ENCODE results near the gene LY6G5B. TPM values are rescaled to one million over a fixed set of nuclear protein-coding genes. Genes with fewer than 3 reads are reported as not detected.
A peak's percentile ranks its signal among the peaks of the same experiment; 100 is the strongest.

LY6G5B gene
- total RNA-seq, 2 donors from 2014 or later: 13.9 to 17.0 TPM

DNA sequence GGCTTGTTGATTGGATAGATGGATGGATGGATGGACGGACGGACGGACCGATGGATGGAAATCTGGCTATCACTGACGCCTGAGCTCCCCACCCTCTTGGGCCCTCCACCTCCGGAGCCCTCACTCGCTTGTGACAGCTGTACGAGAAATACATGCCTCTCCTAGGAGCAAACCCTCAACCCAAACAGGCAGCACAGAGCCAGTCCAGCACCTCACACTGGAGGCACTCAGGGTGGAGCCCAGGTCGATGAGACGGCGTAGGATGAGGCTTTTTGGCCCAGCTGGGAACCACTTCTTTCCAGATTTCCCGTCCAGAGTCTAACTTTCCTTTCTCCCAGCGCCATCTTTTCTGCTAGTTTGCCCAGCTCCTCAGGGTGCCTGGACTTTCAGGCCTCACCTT is 13.8 kb downstream of the LY6G5B start:
- Mint-ChIP-seq H3K27me3 (ENCODE audit: insufficient read depth) (peaks cover 17% of the 10 kb centered on the region), H3K4me3 (peak overlapping the region; percentile 67), H3K4me1 (peaks cover 22% of the 10 kb centered on the region), H3K9me3 (no peaks in the 10 kb centered on the region), H3K27ac (peak overlapping the region; percentile 95), H3K36me3 (ENCODE audit: low read depth) (peaks cover 35% of the 10 kb centered on the region)
- H3K27ac ChIP-seq (ENCODE audit: low read depth, low read length): no peak overlapping the region
- H3K9me3 ChIP-seq (ENCODE audit: control insufficient read depth, low read length): no peaks in the 10 kb centered on the region
- peaks cover 7% of the 10 kb centered on the region for H3K27me3 ChIP-seq (ENCODE audit: control insufficient read depth, insufficient read depth, low read length, poor library complexity, severe bottlenecking)
- H3K4me1 ChIP-seq (ENCODE audit: control insufficient read depth, insufficient read depth, low read length): peaks cover 7% of the 10 kb centered on the region
- H3K9ac ChIP-seq (ENCODE audit: extremely low read depth, low read length, poor library complexity, severe bottlenecking): no peak overlapping the region
- TF ChIP-seq, protein P1, sequence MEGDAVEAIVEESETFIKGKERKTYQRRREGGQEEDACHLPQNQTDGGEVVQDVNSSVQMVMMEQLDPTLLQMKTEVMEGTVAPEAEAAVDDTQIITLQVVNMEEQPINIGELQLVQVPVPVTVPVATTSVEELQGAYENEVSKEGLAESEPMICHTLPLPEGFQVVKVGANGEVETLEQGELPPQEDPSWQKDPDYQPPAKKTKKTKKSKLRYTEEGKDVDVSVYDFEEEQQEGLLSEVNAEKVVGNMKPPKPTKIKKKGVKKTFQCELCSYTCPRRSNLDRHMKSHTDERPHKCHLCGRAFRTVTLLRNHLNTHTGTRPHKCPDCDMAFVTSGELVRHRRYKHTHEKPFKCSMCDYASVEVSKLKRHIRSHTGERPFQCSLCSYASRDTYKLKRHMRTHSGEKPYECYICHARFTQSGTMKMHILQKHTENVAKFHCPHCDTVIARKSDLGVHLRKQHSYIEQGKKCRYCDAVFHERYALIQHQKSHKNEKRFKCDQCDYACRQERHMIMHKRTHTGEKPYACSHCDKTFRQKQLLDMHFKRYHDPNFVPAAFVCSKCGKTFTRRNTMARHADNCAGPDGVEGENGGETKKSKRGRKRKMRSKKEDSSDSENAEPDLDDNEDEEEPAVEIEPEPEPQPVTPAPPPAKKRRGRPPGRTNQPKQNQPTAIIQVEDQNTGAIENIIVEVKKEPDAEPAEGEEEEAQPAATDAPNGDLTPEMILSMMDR (conservative IDR thresholded peaks at IDR 0.05): no peak
- H3K36me3 ChIP-seq (ENCODE audit: control insufficient read depth, insufficient read depth, low read length): peaks cover 35% of the 10 kb centered on the region
- 82 to 85% methylated on average over 5 to 13 of the region's 13 CpGs for WGBS, 2 experiments (ENCODE audit: insufficient coverage in 1 of 2, insufficient read length in 1 of 2)
- DNase-seq: no peak
- H3K4me3 ChIP-seq (ENCODE audit: low read length): peak overlapping the region; percentile 57

DNA sequence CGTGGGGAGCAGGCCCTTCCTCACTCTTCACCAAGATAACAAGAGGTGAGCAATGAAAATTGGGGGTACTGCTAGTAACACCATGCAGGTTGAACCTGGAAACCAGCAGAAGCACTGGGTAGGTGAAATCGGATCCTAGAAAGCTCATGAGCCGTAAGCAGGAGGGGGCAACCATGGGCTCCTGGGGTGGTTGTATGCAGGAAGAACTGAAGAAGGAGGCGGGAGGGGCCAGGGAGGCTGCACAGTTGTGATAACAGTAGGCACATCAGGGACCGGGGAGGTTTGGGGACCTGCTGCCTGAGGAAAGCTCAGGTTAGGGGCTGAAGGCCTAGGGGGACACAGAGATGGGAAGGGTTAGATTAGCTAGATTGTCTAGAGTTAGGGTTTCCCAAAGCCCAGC is 16.7 kb downstream of the LY6G5B start:
- Histone ChIP-seq H3K4me3 (ENCODE audit: low read length) (no peak overlapping the region), H3K9ac (ENCODE audit: extremely low read depth, low read length, poor library complexity, severe bottlenecking) (no peak overlapping the region), H3K27me3 (ENCODE audit: control insufficient read depth, insufficient read depth, low read length, poor library complexity, severe bottlenecking) (peaks cover 5% of the 10 kb centered on the region), H3K27ac (ENCODE audit: low read depth, low read length) (no peak overlapping the region), H3K4me1 (ENCODE audit: control insufficient read depth, insufficient read depth, low read length) (peaks cover 13% of the 10 kb centered on the region), H3K36me3 (ENCODE audit: control insufficient read depth, insufficient read depth, low read length) (peaks cover 53% of the 10 kb centered on the region), H3K9me3 (ENCODE audit: control insufficient read depth, low read length) (no peaks in the 10 kb centered on the region)
- no peak for DNase-seq
- H3K27ac Mint-ChIP-seq: no peak overlapping the region
- H3K4me1 Mint-ChIP-seq: peaks cover 24% of the 10 kb centered on the region
- no peak overlapping the region for H3K4me3 Mint-ChIP-seq
- H3K27me3 Mint-ChIP-seq (ENCODE audit: insufficient read depth): peaks cover 10% of the 10 kb centered on the region
- WGBS, 2 experiments (ENCODE audit: insufficient coverage in 1 of 2, insufficient read length in 1 of 2): 93 to 97% methylated on average over 3 to 5 of the region's 5 CpGs
- H3K36me3 Mint-ChIP-seq (ENCODE audit: low read depth): peaks cover 53% of the 10 kb centered on the region
- no peaks in the 10 kb centered on the region for H3K9me3 Mint-ChIP-seq
- TF ChIP-seq, protein P1 (conservative IDR thresholded peaks at IDR 0.05): no peak

DNA sequence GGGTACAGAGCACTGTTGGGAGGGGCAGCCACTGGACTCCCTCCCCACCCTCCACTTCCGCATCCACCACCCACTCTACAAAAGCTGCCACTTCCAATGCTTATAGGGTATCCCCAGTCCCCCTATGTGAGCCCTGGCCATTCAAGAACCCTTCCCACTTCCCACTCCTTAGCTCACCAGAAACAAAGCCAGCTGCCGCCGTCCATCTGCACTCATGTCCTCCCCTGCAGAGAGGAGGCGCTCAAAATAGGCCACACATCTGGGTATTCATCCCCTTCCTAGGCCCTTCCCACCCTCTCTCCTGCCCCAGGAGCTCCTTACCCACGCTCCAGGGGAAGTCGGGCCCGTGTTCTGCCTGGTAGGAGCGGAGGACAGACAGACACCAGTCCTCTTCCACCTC is 17.5 kb downstream of the LY6G5B start:
- DNase-seq: no peak
- Mint-ChIP-seq H3K4me3 (no peak overlapping the region), H3K4me1 (peaks cover 22% of the 10 kb centered on the region), H3K9me3 (no peaks in the 10 kb centered on the region), H3K27me3 (ENCODE audit: insufficient read depth) (peaks cover 2% of the 10 kb centered on the region), H3K36me3 (ENCODE audit: low read depth) (peaks cover 55% of the 10 kb centered on the region), H3K27ac (no peak overlapping the region)
- Histone ChIP-seq H3K36me3 (ENCODE audit: control insufficient read depth, insufficient read depth, low read length) (peaks cover 60% of the 10 kb centered on the region), H3K27me3 (ENCODE audit: control insufficient read depth, insufficient read depth, low read length, poor library complexity, severe bottlenecking) (no peaks in the 10 kb centered on the region), H3K9me3 (ENCODE audit: control insufficient read depth, low read length) (no peaks in the 10 kb centered on the region), H3K27ac (ENCODE audit: low read depth, low read length) (no peak overlapping the region), H3K4me1 (ENCODE audit: control insufficient read depth, insufficient read depth, low read length) (peaks cover 13% of the 10 kb centered on the region), H3K4me3 (ENCODE audit: low read length) (no peak overlapping the region), H3K9ac (ENCODE audit: extremely low read depth, low read length, poor library complexity, severe bottlenecking) (no peak overlapping the region)
- WGBS, 2 experiments (ENCODE audit: insufficient coverage in 1 of 2, insufficient read length in 1 of 2): 83 to 91% methylated on average over 1 to 8 of the region's 8 CpGs
- TF ChIP-seq, protein P1 (conservative IDR thresholded peaks at IDR 0.05): no peak

All from endodermal cell (in vitro differentiated cells).